A549 (cell line): ENCODE measurements around the gene BABAM2. TPM values are rescaled to one million over a fixed set of nuclear protein-coding genes. Genes with fewer than 3 reads are reported as not detected.

ENCODE experiments used
- ATAC-seq, 2 experiments: fragments of 200-7000 bp in 1 of 2; fragments of >200 bp in 1 of 2; cut with Nextera tagmentation in 1 of 2; cut with Tn5 transposase in 1 of 2; 3 replicates each; pipeline versions ENCODE4 v1.8.0 to v1.9.1; 2018 to 2020; ENCODE audit warnings: mild to moderate bottlenecking in 1 of 2, moderate library complexity in 1 of 2
- CTCF ChIA-PET: fragments of 300-600 bp; sonication (Branson Sonifier 250); formaldehyde crosslinking; extraction: SDS; loops from one replicate; lab custom pipeline; 2021; ENCODE audit warnings: antibody characterized with exemption, inconsistent platforms; lab: Yijun Ruan, JAX
- POLR2A ChIA-PET: fragments of 350-600 bp; formaldehyde crosslinking; extraction: SDS; loops from one replicate; lab custom pipeline; 2021; ENCODE audit warnings: antibody characterized with exemption, inconsistent platforms; lab: Yijun Ruan, JAX
- DNase-seq, 2 experiments: peaks; one replicate each; pipeline versions ENCODE4 v3.0.0 to v3.0.0-alpha.2; 2011 to 2016; ENCODE audit warnings: low read depth in 1 of 2, low spot score in 1 of 2
- FAIRE-seq: peaks from 2 replicates; lab custom pipeline; 2011; peaks lifted over from hg19 to GRCh38; lab: Jason Lieb, UNC
- H3K27ac ChIP-seq, 2 experiments: fragments of >200 bp; sonication (Bioruptor Twin); formaldehyde crosslinking; 3 replicates each; pipeline ENCODE4 v1.5.1; 2016 to 2017
- H3K4me1 ChIP-seq: fragments of >200 bp; sonication (Bioruptor Twin); formaldehyde crosslinking; 3 replicates; pipeline ENCODE4 v1.6.1; 2016
- H3K4me2 ChIP-seq: fragments of >200 bp; sonication (Bioruptor Twin); formaldehyde crosslinking; 3 replicates; pipeline ENCODE4 v1.6.1; 2016
- H3K4me3 ChIP-seq: fragments of >200 bp; sonication (Bioruptor Twin); formaldehyde crosslinking; 3 replicates; pipeline ENCODE4 v1.5.1; 2016
- H3K9me3 ChIP-seq: fragments of >200 bp; sonication (Bioruptor Twin); formaldehyde crosslinking; 3 replicates; pipeline ENCODE4 v1.6.1; 2016
- ATOH8 ChIP-seq: fragments of 250-450 bp; sonication (Bioruptor Pico); IDR thresholded peaks from 2 replicates; pipeline ENCODE4 v1.5.0; 2020; ENCODE audit warnings: low read depth, mild to moderate bottlenecking, moderate library complexity
- BCL3 ChIP-seq: fragments of >200 bp; sonication (Bioruptor Twin); formaldehyde crosslinking; IDR thresholded peaks from 3 replicates; pipeline ENCODE4 v1.6.1; 2016
- CEBPB ChIP-seq, 2 experiments: fragments of >200 bp in 1 of 2; sonication (Bioruptor Twin) in 1 of 2; formaldehyde crosslinking in 1 of 2; IDR thresholded peaks; 2 replicates each; pipeline ENCODE4 v1.6.1; 2012 to 2016
- CHD2 ChIP-seq: fragments of 150-350 bp; IDR thresholded peaks from 2 replicates; pipeline ENCODE4 v1.6.1; 2014; ENCODE audit warnings: low read length; ENCODE audit not compliant: partially characterized antibody
- CTCF ChIP-seq: fragments of >200 bp; sonication (Bioruptor Twin); formaldehyde crosslinking; IDR thresholded peaks from 3 replicates; pipeline ENCODE4 v1.5.1; 2016
- E2F6 ChIP-seq: IDR thresholded peaks from 2 replicates; pipeline ENCODE4 v1.6.1; 2012; ENCODE audit warnings: low read depth, borderline replicate concordance
- ELK1 ChIP-seq: fragments of 150-350 bp; IDR thresholded peaks from 2 replicates; pipeline ENCODE4 v1.6.1; 2014; ENCODE audit warnings: low read depth, mild to moderate bottlenecking, low read length
- EP300 ChIP-seq, 2 experiments: fragments of >200 bp; sonication (Bioruptor Twin); formaldehyde crosslinking; IDR thresholded peaks; 2 replicates in 1 of 2; 3 replicates in 1 of 2; pipeline ENCODE4 v1.6.1; 2016 to 2017
- FOXS1 ChIP-seq: fragments of 250-450 bp; sonication (Bioruptor Pico); IDR thresholded peaks from 2 replicates; pipeline ENCODE4 v1.5.0; 2020; ENCODE audit warnings: mild to moderate bottlenecking, moderate library complexity
- GATA3 ChIP-seq: IDR thresholded peaks from 2 replicates; pipeline ENCODE4 v1.6.1; 2012; ENCODE audit warnings: borderline replicate concordance
- HDAC2 ChIP-seq: fragments of 200-600 bp; sonication (generic); IDR thresholded peaks from 2 replicates; pipeline ENCODE4 v1.6.1; 2016
- HES2 ChIP-seq: fragments of >200 bp; sonication (Bioruptor Twin); formaldehyde crosslinking; IDR thresholded peaks from 2 replicates; pipeline ENCODE4 v1.6.1; 2016
- HMGXB4 ChIP-seq: fragments of 250-450 bp; sonication (Bioruptor Pico); IDR thresholded peaks from 2 replicates; pipeline ENCODE4 v1.5.0; 2021; ENCODE audit warnings: mild to moderate bottlenecking, moderate library complexity, borderline replicate concordance
- HOXB5 ChIP-seq: fragments of 250-450 bp; sonication (Bioruptor Pico); IDR thresholded peaks from 2 replicates; pipeline ENCODE4 v1.5.0; 2020; ENCODE audit warnings: mild to moderate bottlenecking, moderate library complexity
- JUN ChIP-seq, 2 experiments: fragments of >200 bp; sonication (Bioruptor Twin); formaldehyde crosslinking; IDR thresholded peaks; 2 replicates in 1 of 2; 3 replicates in 1 of 2; pipeline ENCODE4 v1.6.1; 2016 to 2017
- JUNB ChIP-seq: fragments of >200 bp; sonication (Bioruptor Twin); formaldehyde crosslinking; IDR thresholded peaks from 2 replicates; pipeline ENCODE4 v1.6.1; 2016
- MAFK ChIP-seq: fragments of 450-650 bp; IDR thresholded peaks from 2 replicates; pipeline ENCODE4 v1.6.1; 2014; ENCODE audit not compliant: partially characterized antibody
- MAZ ChIP-seq: fragments of 150-350 bp; IDR thresholded peaks from 2 replicates; pipeline ENCODE4 v1.6.1; 2014; ENCODE audit warnings: antibody characterized with exemption, low read depth, low read length, borderline replicate concordance
- NFE2L2 ChIP-seq: fragments of 150-350 bp; conservative IDR thresholded peaks from 2 replicates; pipeline ENCODE4 v1.6.1; 2014; ENCODE audit warnings: low read length
- NPAS2 ChIP-seq: fragments of 250-450 bp; sonication (Bioruptor Pico); IDR thresholded peaks from 2 replicates; pipeline ENCODE4 v1.8.0; 2022; ENCODE audit warnings: mild to moderate bottlenecking, moderate library complexity, borderline replicate concordance
- NR3C1 ChIP-seq: fragments of >200 bp; sonication (Bioruptor Twin); formaldehyde crosslinking; IDR thresholded peaks from 3 replicates; pipeline ENCODE4 v1.6.1; 2017
- PBX3 ChIP-seq: IDR thresholded peaks from 2 replicates; pipeline ENCODE4 v1.6.1; 2012
- POLR2A ChIP-seq: IDR thresholded peaks from 2 replicates; pipeline ENCODE4 v1.6.1; 2012; ENCODE audit warnings: mild to moderate bottlenecking, low read length
- POLR2AphosphoS2 ChIP-seq: conservative IDR thresholded peaks from 2 replicates; pipeline ENCODE4 v1.6.1; 2012; ENCODE audit warnings: low read length, improper control_type of control experiment, inconsistent platforms
- RAD21 ChIP-seq, 2 experiments: fragments of >200 bp in 1 of 2; sonication (Bioruptor Twin) in 1 of 2; formaldehyde crosslinking in 1 of 2; IDR thresholded peaks in 1 of 2; conservative IDR thresholded peaks in 1 of 2; 2 replicates in 1 of 2; 3 replicates in 1 of 2; pipeline ENCODE4 v1.6.1; 2012 to 2018; ENCODE audit warnings: inconsistent platforms in 1 of 2
- SMC3 ChIP-seq: fragments of >200 bp; sonication (Bioruptor Twin); formaldehyde crosslinking; IDR thresholded peaks from 3 replicates; pipeline ENCODE4 v1.6.1; 2018; ENCODE audit warnings: inconsistent platforms
- USF2 ChIP-seq: fragments of 450-650 bp; IDR thresholded peaks from 2 replicates; pipeline ENCODE4 v1.6.1; 2014; ENCODE audit warnings: antibody characterized with exemption
- WGBS: methylation state at CpG from one replicate; pipeline ENCODE4 v1.1.6; 2017; ENCODE audit errors: missing lambda C conversion rate; 5-methylcytosine and 5-hydroxymethylcytosine counted together
- polyA plus RNA-seq, 4 experiments: library from polyadenylated mRNA; depleted of rRNA in 3 of 4; stranded (reverse); fragments of >200 nt; fragmentation: RNase III in 1 of 4; extraction: RNeasy Plus Mini Kit Qiagen cat#74134 plus additional on column Dnase treatment in 1 of 4; gene quantifications; 2 replicates in 3 of 4; 3 replicates in 1 of 4; pipeline ENCODE4 v1.2.3, GENCODE V29; 2011 to 2017

BABAM2 gene
- polyA plus RNA-seq, 2 of the 4 experiments (the other 2 are of a cell fraction): 53.7 to 78.4 TPM

GRCh38 chr2:27958711-27959378 is 68.3 kb downstream of the BABAM2 start:
- 59% methylated on average over 2 of the region's 2 CpGs for WGBS
- Histone ChIP-seq H3K4me3 (no peak overlapping the region), H3K9me3 (peaks cover 4% of the 10 kb centered on the region; the same call in 1 of the 3 replicates), H3K4me1 (peaks cover 87% of the 10 kb centered on the region), H3K27ac (peak overlapping the region; percentile 80 to 93), H3K4me2 (peak overlapping the region; percentile 80)
- CTCF ChIA-PET: no interaction called here
- FAIRE-seq (peak; percentile 49), DNase-seq (no peak), ATAC-seq (no peak)
- no peak for TF ChIP-seq POLR2A
- no peak for TF ChIP-seq E2F6
- no peak for TF ChIP-seq MAZ
- no peak for TF ChIP-seq HOXB5
- no peak for TF ChIP-seq GATA3
- no peak for TF ChIP-seq CHD2
- no peak for TF ChIP-seq HMGXB4 (CRISPR knock-in tag)
- TF ChIP-seq FOXS1: no peak
- TF ChIP-seq HDAC2: no peak
- TF ChIP-seq NPAS2 (CRISPR knock-in tag): no peak
- TF ChIP-seq ATOH8 (CRISPR knock-in tag): no peak
- no peak for TF ChIP-seq NR3C1
- no peak for TF ChIP-seq RAD21 (conservative IDR thresholded peaks at IDR 0.05 in 1 of 2, IDR thresholded peaks at IDR 0.05 in 1 of 2)
- POLR2A ChIA-PET: no interaction called here

- Histone ChIP-seq H3K4me2 (peak overlapping the region; percentile 80), H3K9me3 (peaks cover 10% of the 10 kb centered on the region; the same call in 1 of the 3 replicates), H3K27ac (peak overlapping the region; percentile 80 to 93), H3K4me3 (peak overlapping the region; percentile 19; the same call in 1 of the 3 replicates), H3K4me1 (peaks cover 80% of the 10 kb centered on the region)
- ATAC-seq (peak in 1 of 2 experiments; percentile 24; a peak in 2 of 6 replicates), FAIRE-seq (no peak), DNase-seq (peak; percentile 36 to 71)
- POLR2A ChIA-PET: no interaction called here
- CTCF ChIA-PET: interaction anchor here (0.5 to 1.5 kb wide), 3 partner anchors 19 to 485 kb away, joined by 3 to 4 read pairs (median 3); no protein-coding TSS in a partner anchor
- 5% methylated on average over 4 of the region's 4 CpGs for WGBS
- TF ChIP-seq ELK1 (no peak), MAFK (no peak), BCL3 (no peak), CEBPB (IDR thresholded peaks at IDR 0.05) (peak; percentile 96 to 99), GATA3 (peak; percentile 68; the same call in 1 of the 2 replicates), NPAS2 (CRISPR knock-in tag) (no peak), SMC3 (peak; percentile 22; the same call in 1 of the 3 replicates), JUNB (peak; percentile 65; the same call in 1 of the 2 replicates), NFE2L2 (no peak), USF2 (no peak), EP300 (IDR thresholded peaks at IDR 0.05) (peak; percentile 71 to 84; a peak in 4 of 5 replicates), JUN (IDR thresholded peaks at IDR 0.05) (peak; percentile 37 to 68; a peak in 2 of 5 replicates), PBX3 (no peak), RAD21 (conservative IDR thresholded peaks at IDR 0.05 in 1 of 2, IDR thresholded peaks at IDR 0.05 in 1 of 2) (peak in 1 of 2 experiments; percentile 52; a peak in 2 of 5 replicates), HES2 (peak; percentile 62), CTCF (no peak), POLR2AphosphoS2 (no peak)
Measured at GRCh38 chr2:27959496-27959895, 69.0 kb downstream of the BABAM2 start.
